Measurements from ENCODE around the gene GALP.

Gene GALP

DNA sequence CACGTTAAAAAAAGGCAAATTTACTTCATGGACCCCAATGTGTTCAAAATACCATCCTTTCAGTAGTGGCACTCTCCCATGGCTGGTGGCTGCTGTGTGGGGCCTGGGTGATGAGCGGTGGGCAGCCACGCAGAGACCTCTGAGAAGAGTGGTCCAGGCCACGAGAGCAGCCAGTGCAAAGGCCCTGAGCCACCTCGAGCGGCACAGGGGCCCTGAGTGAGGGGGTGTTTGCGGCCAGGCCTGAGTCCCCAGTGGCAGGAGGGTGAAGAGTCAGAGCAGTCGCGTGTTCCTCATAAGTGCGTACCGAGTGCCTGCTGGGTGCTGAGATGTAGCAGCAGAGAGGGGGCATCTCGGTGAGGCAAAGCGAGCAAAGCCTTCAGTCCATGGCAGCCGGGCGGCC lies 27.7 kb upstream of the GALP start:
- TF ChIP-seq POLR2AphosphoS5 (IDR thresholded peaks at IDR 0.05; ENCODE audit: low read depth, low read length) (no peak), TAF1 (IDR thresholded peaks at IDR 0.05; ENCODE audit: borderline replicate concordance, insufficient read depth, low read length) (no peak)

DNA sequence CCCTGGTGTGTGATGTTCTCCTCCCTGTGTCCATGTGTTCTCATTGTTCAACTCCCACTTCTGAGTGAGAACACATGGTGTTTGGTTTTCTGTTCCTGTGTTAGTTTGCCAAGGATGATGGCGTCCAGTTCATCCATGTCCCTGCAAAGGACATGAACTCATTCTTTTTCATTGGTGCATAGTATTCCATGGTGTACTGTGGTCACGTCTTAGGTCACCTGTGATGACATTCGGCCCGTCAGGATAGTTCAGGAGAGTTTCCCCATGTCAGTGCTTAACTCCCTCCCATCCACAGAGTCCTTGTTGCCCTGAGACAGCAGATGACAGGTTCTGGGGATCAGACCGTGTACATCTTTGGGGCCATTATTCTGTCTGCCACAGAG lies 26.2 kb upstream of the GALP start:
- TF ChIP-seq POLR2AphosphoS5 (IDR thresholded peaks at IDR 0.05; ENCODE audit: low read depth, low read length): no peak
- TF ChIP-seq, protein P1, sequence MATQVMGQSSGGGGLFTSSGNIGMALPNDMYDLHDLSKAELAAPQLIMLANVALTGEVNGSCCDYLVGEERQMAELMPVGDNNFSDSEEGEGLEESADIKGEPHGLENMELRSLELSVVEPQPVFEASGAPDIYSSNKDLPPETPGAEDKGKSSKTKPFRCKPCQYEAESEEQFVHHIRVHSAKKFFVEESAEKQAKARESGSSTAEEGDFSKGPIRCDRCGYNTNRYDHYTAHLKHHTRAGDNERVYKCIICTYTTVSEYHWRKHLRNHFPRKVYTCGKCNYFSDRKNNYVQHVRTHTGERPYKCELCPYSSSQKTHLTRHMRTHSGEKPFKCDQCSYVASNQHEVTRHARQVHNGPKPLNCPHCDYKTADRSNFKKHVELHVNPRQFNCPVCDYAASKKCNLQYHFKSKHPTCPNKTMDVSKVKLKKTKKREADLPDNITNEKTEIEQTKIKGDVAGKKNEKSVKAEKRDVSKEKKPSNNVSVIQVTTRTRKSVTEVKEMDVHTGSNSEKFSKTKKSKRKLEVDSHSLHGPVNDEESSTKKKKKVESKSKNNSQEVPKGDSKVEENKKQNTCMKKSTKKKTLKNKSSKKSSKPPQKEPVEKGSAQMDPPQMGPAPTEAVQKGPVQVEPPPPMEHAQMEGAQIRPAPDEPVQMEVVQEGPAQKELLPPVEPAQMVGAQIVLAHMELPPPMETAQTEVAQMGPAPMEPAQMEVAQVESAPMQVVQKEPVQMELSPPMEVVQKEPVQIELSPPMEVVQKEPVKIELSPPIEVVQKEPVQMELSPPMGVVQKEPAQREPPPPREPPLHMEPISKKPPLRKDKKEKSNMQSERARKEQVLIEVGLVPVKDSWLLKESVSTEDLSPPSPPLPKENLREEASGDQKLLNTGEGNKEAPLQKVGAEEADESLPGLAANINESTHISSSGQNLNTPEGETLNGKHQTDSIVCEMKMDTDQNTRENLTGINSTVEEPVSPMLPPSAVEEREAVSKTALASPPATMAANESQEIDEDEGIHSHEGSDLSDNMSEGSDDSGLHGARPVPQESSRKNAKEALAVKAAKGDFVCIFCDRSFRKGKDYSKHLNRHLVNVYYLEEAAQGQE (IDR thresholded peaks at IDR 0.05; ENCODE audit: insufficient read depth in 1 of 2, low read depth in 2 of 2, low read length in 2 of 2): no peak
- TF ChIP-seq TAF1 (IDR thresholded peaks at IDR 0.05; ENCODE audit: borderline replicate concordance, insufficient read depth, low read length): no peak
- TF ChIP-seq FOXP2 (optimal IDR thresholded peaks at IDR 0.05; ENCODE audit: borderline replicate concordance, extremely low read depth, extremely low read length, insufficient read depth): no peak
- no peak for TF ChIP-seq SIN3A (IDR thresholded peaks at IDR 0.05; ENCODE audit: borderline replicate concordance, insufficient read depth, low read length)

DNA sequence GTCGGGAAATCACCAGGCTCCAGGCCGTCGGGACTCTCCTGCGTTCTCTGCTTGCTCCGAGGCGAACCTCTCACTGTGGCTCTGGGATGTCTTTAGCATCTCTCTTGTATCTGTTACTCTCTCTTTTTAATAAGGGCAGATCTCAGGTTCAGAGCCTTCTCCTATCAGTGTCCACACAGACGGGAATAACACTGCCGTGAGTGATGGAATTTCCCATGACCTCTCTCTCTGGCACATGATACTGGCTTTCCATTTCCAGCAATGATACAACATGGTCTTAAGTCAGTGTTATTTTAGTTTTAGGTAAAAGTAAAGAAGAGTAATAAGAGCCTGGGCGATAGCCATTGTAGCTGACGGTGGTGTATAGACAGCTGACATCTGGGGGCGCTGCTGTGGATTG lies 25.4 kb upstream of the GALP start:
- TF ChIP-seq POLR2AphosphoS5 (IDR thresholded peaks at IDR 0.05; ENCODE audit: low read depth, low read length) (no peak), TAF1 (IDR thresholded peaks at IDR 0.05; ENCODE audit: borderline replicate concordance, insufficient read depth, low read length) (no peak), SIN3A (IDR thresholded peaks at IDR 0.05; ENCODE audit: borderline replicate concordance, insufficient read depth, low read length) (no peak), FOXP2 (optimal IDR thresholded peaks at IDR 0.05; ENCODE audit: borderline replicate concordance, extremely low read depth, extremely low read length, insufficient read depth) (no peak)
- TF ChIP-seq, protein P1 (IDR thresholded peaks at IDR 0.05; ENCODE audit: insufficient read depth in 1 of 2, low read depth in 2 of 2, low read length in 2 of 2): no peak

DNA sequence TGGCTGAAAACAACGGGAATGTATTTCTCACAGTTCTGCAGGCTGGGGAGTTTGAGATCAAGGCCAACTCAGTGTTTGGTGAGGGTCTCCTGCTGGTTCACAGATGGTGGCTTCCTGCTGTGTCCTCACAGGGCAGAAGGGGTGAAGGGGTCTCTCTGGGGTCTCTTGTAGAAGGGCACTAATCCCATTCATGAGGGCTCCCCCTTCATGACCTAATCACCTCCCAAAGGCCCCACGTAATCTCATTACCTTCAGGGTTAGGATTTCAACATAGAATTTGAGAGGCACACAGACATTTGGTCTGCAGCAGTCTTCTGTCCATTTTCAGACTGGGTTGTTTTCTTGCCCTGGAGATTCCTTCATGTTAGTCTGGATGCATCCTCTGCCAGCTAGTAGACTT lies 23.2 kb upstream of the GALP start:
- TF ChIP-seq, protein P1 (IDR thresholded peaks at IDR 0.05; ENCODE audit: insufficient read depth in 1 of 2, low read depth in 2 of 2, low read length in 2 of 2): no peak
- TF ChIP-seq POLR2AphosphoS5 (IDR thresholded peaks at IDR 0.05; ENCODE audit: low read depth, low read length) (no peak), TAF1 (IDR thresholded peaks at IDR 0.05; ENCODE audit: borderline replicate concordance, insufficient read depth, low read length) (no peak), FOXP2 (optimal IDR thresholded peaks at IDR 0.05; ENCODE audit: borderline replicate concordance, extremely low read depth, extremely low read length, insufficient read depth) (no peak), SIN3A (IDR thresholded peaks at IDR 0.05; ENCODE audit: borderline replicate concordance, insufficient read depth, low read length) (no peak)

DNA sequence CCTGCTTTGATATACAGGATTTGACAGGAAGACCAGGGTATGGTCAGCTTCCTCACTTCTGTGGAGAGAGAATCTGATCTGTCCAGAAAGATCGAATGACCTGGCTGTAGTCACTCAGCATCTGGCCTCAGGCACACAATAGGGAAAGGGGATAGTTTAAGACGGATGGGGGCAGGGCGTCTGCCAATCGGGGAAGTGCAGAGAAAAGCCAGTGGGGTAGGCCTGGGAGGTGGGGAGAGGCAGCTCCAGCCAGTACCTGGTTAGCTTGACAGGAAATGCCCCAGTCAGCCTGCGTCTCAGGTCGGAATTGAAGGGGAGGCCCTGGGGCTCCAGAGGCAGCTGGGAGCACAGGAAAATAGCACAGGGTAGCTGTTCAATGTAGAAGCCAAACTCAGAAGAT lies 22.3 kb upstream of the GALP start:
- TF ChIP-seq POLR2AphosphoS5 (IDR thresholded peaks at IDR 0.05; ENCODE audit: low read depth, low read length) (no peak), TAF1 (IDR thresholded peaks at IDR 0.05; ENCODE audit: borderline replicate concordance, insufficient read depth, low read length) (no peak), FOXP2 (optimal IDR thresholded peaks at IDR 0.05; ENCODE audit: borderline replicate concordance, extremely low read depth, extremely low read length, insufficient read depth) (no peak), SIN3A (IDR thresholded peaks at IDR 0.05; ENCODE audit: borderline replicate concordance, insufficient read depth, low read length) (no peak)
- TF ChIP-seq, protein P1 (IDR thresholded peaks at IDR 0.05; ENCODE audit: insufficient read depth in 1 of 2, low read depth in 2 of 2, low read length in 2 of 2): no peak

Measured in PFSK-1 (cell line).